Astrocyte (in vitro differentiated cells and primary cell): ENCODE measurements around the gene PRH1.

ENCODE experiments used
- CTCF ChIP-seq: IDR thresholded peaks from 2 replicates; pipeline ENCODE4 v1.5.1; 2011; ENCODE audit warnings: low read depth, mild to moderate bottlenecking, inconsistent platforms, low read length, moderate library complexity; ENCODE audit not compliant: insufficient read depth
- EZH2 ChIP-seq: IDR thresholded peaks from 2 replicates; pipeline ENCODE4 v1.6.1; 2012; ENCODE audit warnings: mild to moderate bottlenecking, low read length, inconsistent platforms; ENCODE audit not compliant: insufficient read depth

- TF ChIP-seq CTCF = no peak
- no peak for TF ChIP-seq EZH2
Observed at GRCh38 chr12:10842862-10843261, 41.2 kb downstream of the PRH1 start.
